ENCODE results near the gene WDR81. TPM values are rescaled to one million over a fixed set of nuclear protein-coding genes. Genes with fewer than 3 reads are reported as not detected.

WDR81 gene
- total RNA-seq, 1 experiment from 2014 or later = 17.3 TPM

- TF ChIP-seq ELF1 (IDR thresholded peaks at IDR 0.05; ENCODE audit: borderline replicate concordance, low read depth) (no peak), EGR1 (IDR thresholded peaks at IDR 0.05; ENCODE audit: low read depth) (peak; percentile 73), POLR2AphosphoS5 (IDR thresholded peaks at IDR 0.05; ENCODE audit: low read depth, low read length) (no peak), SP1 (IDR thresholded peaks at IDR 0.05; ENCODE audit: low read depth) (peak; percentile 48), ZFX (IDR thresholded peaks at IDR 0.05) (no peak)
These were observed 10.0 kb upstream of the WDR81 start (continued) for GRCh38 chr17:1714427-1714979.

GRCh38 chr17:1714980-1715802, 9.3 kb upstream of the WDR81 start:
- peak overlapping the region; percentile 76 to 85 for H3K4me3 ChIP-seq (replicated peaks in 1 of 2; ENCODE audit: low read depth in 1 of 2, low read length in 2 of 2)
- H3K4me1 ChIP-seq (ENCODE audit: control insufficient read depth in 1 of 2, insufficient read depth in 2 of 2, low read length in 2 of 2) = peaks cover 31 to 67% of the 10 kb centered on the region in 2 experiments
- POLR2A ChIA-PET = interaction anchor here (0.8 to 1.6 kb wide), 8 partner anchors 12 to 461 kb away, joined by 3 to 6 read pairs (median 4); partner anchors contain the start of genes PRPF8 and RILP
- H3K36me3 ChIP-seq (ENCODE audit: control insufficient read depth in 1 of 2, insufficient read depth in 2 of 2, low read length in 2 of 2) = peaks cover 0 to 20% of the 10 kb centered on the region in 2 experiments; a peak in 1 of 4 replicates
- ATAC-seq (peak; percentile 28), DNase-seq (ENCODE audit: low read depth, low spot score) (peak; percentile 45)
- peak overlapping the region; percentile 91 for H3K27ac ChIP-seq (ENCODE audit: low read depth, low read length)
- RAD21 ChIA-PET (ENCODE audit: low non-redundant PET in 1 of 2, low total read pairs in 2 of 2, uncharacterized antibody in 2 of 2, unreplicated experiment in 2 of 2) = interaction anchor here in 1 of 2 experiments (1.3 to 1.5 kb wide), 2 partner anchors 69 to 194 kb away, joined by 3 read pairs; no protein-coding TSS in a partner anchor
- H3K9ac ChIP-seq (ENCODE audit: low read length) = peak overlapping the region; percentile 86
- H3K9me2 ChIP-seq (ENCODE audit: insufficient read depth) = no peaks in the 10 kb centered on the region
- H3K27me3 ChIP-seq (ENCODE audit: insufficient read depth, low read length) = no peaks in the 10 kb centered on the region
- no peaks in the 10 kb centered on the region for H4K20me1 ChIP-seq (ENCODE audit: insufficient read depth)
- H3K79me2 ChIP-seq (ENCODE audit: insufficient read depth, low read length) = peaks cover 33% of the 10 kb centered on the region; the same call in 1 of the 2 replicates
- CTCF ChIA-PET = interaction anchor here (1.0 to 2.3 kb wide), 5 partner anchors 46 to 141 kb away, joined by 3 to 12 read pairs (median 7); no protein-coding TSS in a partner anchor
- no peaks in the 10 kb centered on the region for H3K9me3 ChIP-seq (ENCODE audit: control insufficient read depth in 1 of 2, insufficient read depth in 1 of 2, low read depth in 1 of 2, low read length in 2 of 2)
- TF ChIP-seq POLR2A (IDR thresholded peaks at IDR 0.05; ENCODE audit: borderline replicate concordance, extremely low read depth, insufficient read depth, insufficient read length) (no peak), MAX (IDR thresholded peaks at IDR 0.05) (peak; percentile 26), ATF3 (IDR thresholded peaks at IDR 0.05) (no peak), ZFX (IDR thresholded peaks at IDR 0.05) (0 out of 2 replicates have a peak, but pooled peaks have one; percentile 13), YY1 (IDR thresholded peaks at IDR 0.05; ENCODE audit: extremely low read depth, insufficient replicate concordance, low read depth, low read length) (peak; percentile 11), FOSL1 (IDR thresholded peaks at IDR 0.05; ENCODE audit: low read depth) (peak; percentile 33; the same call in 1 of the 2 replicates), POLR2AphosphoS5 (IDR thresholded peaks at IDR 0.05; ENCODE audit: low read depth, low read length) (peak; percentile 45), JUND (IDR thresholded peaks at IDR 0.05) (peak; percentile 46), SIN3A (IDR thresholded peaks at IDR 0.05; ENCODE audit: low read depth) (peak; percentile 83), SP1 (IDR thresholded peaks at IDR 0.05; ENCODE audit: low read depth) (peak; percentile 21; the same call in 1 of the 2 replicates)
- TF ChIP-seq, protein P1, sequence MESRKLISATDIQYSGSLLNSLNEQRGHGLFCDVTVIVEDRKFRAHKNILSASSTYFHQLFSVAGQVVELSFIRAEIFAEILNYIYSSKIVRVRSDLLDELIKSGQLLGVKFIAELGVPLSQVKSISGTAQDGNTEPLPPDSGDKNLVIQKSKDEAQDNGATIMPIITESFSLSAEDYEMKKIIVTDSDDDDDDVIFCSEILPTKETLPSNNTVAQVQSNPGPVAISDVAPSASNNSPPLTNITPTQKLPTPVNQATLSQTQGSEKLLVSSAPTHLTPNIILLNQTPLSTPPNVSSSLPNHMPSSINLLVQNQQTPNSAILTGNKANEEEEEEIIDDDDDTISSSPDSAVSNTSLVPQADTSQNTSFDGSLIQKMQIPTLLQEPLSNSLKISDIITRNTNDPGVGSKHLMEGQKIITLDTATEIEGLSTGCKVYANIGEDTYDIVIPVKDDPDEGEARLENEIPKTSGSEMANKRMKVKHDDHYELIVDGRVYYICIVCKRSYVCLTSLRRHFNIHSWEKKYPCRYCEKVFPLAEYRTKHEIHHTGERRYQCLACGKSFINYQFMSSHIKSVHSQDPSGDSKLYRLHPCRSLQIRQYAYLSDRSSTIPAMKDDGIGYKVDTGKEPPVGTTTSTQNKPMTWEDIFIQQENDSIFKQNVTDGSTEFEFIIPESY (IDR thresholded peaks at IDR 0.05; ENCODE audit: extremely low read depth, insufficient replicate concordance, low read length) = no peak
- H2AFZ ChIP-seq (ENCODE audit: low read depth, low read length, poor library complexity, severe bottlenecking) = no peak overlapping the region
- BruUV-seq (replicated peaks) = no TSS peak
- intact Hi-C loops (cut with micrococcal nuclease) = loop anchor here (10.0 kb wide), 1 partner anchor 690 kb away; the partner anchor contains the start of gene MNT
- peak overlapping the region; percentile 86 for H3K4me2 ChIP-seq (ENCODE audit: low read length)
